Adrenal gland (tissue), 12 donors: ENCODE measurements around the gene ZDHHC18. TPM values are rescaled to one million over a fixed set of nuclear protein-coding genes. Genes with fewer than 3 reads are reported as not detected.
A peak's percentile ranks its signal among the peaks of the same experiment; 100 is the strongest.

Experiments used
- DNase-seq, 7 donors: peaks; one replicate each; pipeline ENCODE4 v3.0.0-alpha.2; 2019 to 2020
- H3K27ac ChIP-seq, 5 donors: fragments of 200-600 bp; sonication (generic) in 4 of 5; 1 replicate in 3 of 5; 2 replicates in 2 of 5; pipeline versions ENCODE4 v1.5.1 to v1.8.0; 2016 to 2020; ENCODE audit warnings: mild to moderate bottlenecking in 1 of 5
- H3K27me3 ChIP-seq: fragments of 200-600 bp; 2 replicates; pipeline ENCODE4 v1.8.0; 2021
- H3K36me3 ChIP-seq, 2 donors: fragments of 200-600 bp; replicated peaks in 1 of 2; 1 replicate in 1 of 2; 2 replicates in 1 of 2; pipeline versions ENCODE4 v1.5.1 to v1.8.0; 2018 to 2022
- H3K4me1 ChIP-seq, 2 donors: fragments of 200-600 bp; replicated peaks in 1 of 2; 1 replicate in 1 of 2; 2 replicates in 1 of 2; pipeline versions ENCODE4 v1.5.1 to v1.8.0; 2018 to 2021
- H3K4me3 ChIP-seq, 4 donors: fragments of 200-600 bp; sonication (generic) in 3 of 4; one replicate each; pipeline ENCODE4 v1.5.1; 2016 to 2018
- H3K9me3 ChIP-seq, 3 donors: fragments of 200-600 bp; sonication (generic) in 1 of 3; replicated peaks in 1 of 3; 1 replicate in 2 of 3; 2 replicates in 1 of 3; pipeline versions ENCODE4 v1.5.1 to v1.8.0; 2016 to 2021
- CTCF ChIP-seq, 6 experiments: fragments of 450-650 bp in 4 of 6; fragments of 200-600 bp in 2 of 6; sonication (generic) in 1 of 6; IDR thresholded peaks; 1 replicate in 5 of 6; 2 replicates in 1 of 6; pipeline versions ENCODE4 v1.5.1 to v1.8.0; 2016 to 2021; ENCODE audit warnings: antibody characterized with exemption in 6 of 6, mild to moderate bottlenecking in 2 of 6, moderate library complexity in 1 of 6
- POLR2A ChIP-seq, 2 donors: fragments of 450-650 bp; IDR thresholded peaks; one replicate each; pipeline ENCODE4 v1.6.1; 2017; ENCODE audit warnings: antibody characterized with exemption in 2 of 2, mild to moderate bottlenecking in 2 of 2, moderate library complexity in 1 of 2
- WGBS, 4 donors: extraction: QIAGEN DNeasy Blood & Tissue Kit in 2 of 4; methylation state at CpG; one replicate each; pipeline versions ENCODE4 v1.1.5 to v1.1.7; 2013 to 2017; 5-methylcytosine and 5-hydroxymethylcytosine counted together
- intact Hi-C, 2 donors: fragments of 100-400 bp; cut with DNase I; formaldehyde crosslinking; loops; one replicate each; pipeline versions ENCODE4 v1.14.1 to v1.15.0; 2022 to 2023
- polyA plus RNA-seq, 3 donors: library from polyadenylated mRNA; stranded (reverse); fragments of 200-250 nt in 2 of 3; fragments of 350-450 nt in 1 of 3; fragmentation: Illumina TruSeq in 1 of 3; extraction: RNeasy Lipid Tissue Mini Kit (QIAGEN cat#74804) in 1 of 3; gene quantifications; one replicate each; pipeline ENCODE4 v1.2.3, GENCODE V29; 2013 to 2014
- small RNA-seq, 2 donors: library from RNA; depleted of rRNA; stranded (forward); fragments of <200 nt; gene quantifications; one replicate each; pipeline ENCODE3, GENCODE V24; 2016
- total RNA-seq, 9 donors: library from RNA; depleted of rRNA in 4 of 9; stranded (reverse); fragments of >200 nt in 4 of 9; fragments of 120-200 nt in 1 of 9; fragmentation: NEBNext Ultra II Directional in 1 of 9; extraction: Animal tissue kit (Norgen Biotek cat#: 25700) in 1 of 9; gene quantifications; one replicate each; pipeline versions ENCODE4 v1.1.0 to v1.2.4, GENCODE V29; 2013 to 2023
- donor health status: healthy with polysubstance abuse.
- donor health status: Bipolar disorder and iron deficiency.
- donor health status: DM: yes; HTN: yes; CAD: no.
- donor health status: DM: no; HTN: no; CAD: no.
- donor health status: DM: no; HTN: no; CAD: no.
- donor health status: DM: yes; HTN: yes; CAD: no.

Gene ZDHHC18
- total and polyA plus RNA-seq, 12 donors: 4.9 to 16.5 (median 10.0) TPM

- TF ChIP-seq POLR2A (IDR thresholded peaks at IDR 0.05) (no peak), CTCF (IDR thresholded peaks at IDR 0.05) (no peak)
- intact Hi-C loops: no loop called here
- peaks cover 10 to 20% of the 10 kb centered on the region in 2 donors for H3K4me1 ChIP-seq
- H3K27ac ChIP-seq: no peak overlapping the region
- WGBS, 4 donors: 85 to 93% (median 90%) methylated on average over 8 to 9 of the region's 9 CpGs
- H3K9me3 ChIP-seq: no peaks in the 10 kb centered on the region
- H3K4me3 ChIP-seq: no peak overlapping the region
- no peak for DNase-seq
- H3K36me3 ChIP-seq: peaks cover 0 to 58% of the 10 kb centered on the region in 2 donors
- no peaks in the 10 kb centered on the region for H3K27me3 ChIP-seq
Observed at GRCh38 chr1:26897351-26897750, 70.9 kb downstream of the ZDHHC18 start.

DNA sequence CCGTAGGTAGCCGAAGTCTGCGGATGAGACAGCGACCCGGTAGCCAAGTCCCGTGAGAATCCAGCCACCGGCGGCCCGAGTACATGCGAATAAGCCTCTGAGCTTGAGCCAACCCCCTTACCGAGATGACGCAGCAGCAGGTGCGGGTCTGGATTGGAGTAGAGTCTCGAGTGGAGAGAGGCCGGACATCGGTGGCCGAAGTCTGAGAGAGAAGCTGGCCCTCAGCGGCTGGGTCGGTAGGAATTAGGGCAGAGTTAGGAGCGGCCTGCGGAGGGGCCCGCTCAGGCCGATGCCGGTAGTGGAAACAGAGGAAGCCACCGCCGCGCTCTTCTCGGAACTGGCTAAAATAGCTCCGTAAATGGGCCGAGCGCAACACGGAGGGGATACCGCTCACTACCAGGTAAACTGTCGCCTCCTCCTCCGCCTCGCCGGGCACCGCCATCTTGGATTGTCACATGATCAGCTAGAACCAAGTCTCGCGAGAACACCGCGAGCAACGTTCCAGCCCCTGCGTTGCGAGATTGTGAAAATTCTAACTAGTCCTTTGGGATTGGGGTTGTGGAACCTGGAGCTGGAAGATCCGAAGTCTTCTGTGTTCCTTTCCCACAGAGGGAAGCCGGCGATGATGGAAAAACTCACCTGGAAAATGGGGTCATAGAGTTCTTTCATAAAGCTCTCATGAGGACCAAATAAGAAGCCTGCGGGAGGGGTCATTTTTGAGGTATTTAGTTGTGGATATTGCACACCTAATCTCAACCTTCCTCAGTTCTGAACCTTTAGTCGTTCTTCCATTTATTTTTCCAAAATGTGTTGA, 73.7 kb downstream of the ZDHHC18 start, which contains the start of gene GPATCH3:
TSS of gene GPATCH3 (minus strand) at position 467 of the 814 bp plus-strand sequence. CDS start at position 442, 25 bp downstream.
- WGBS, 4 donors: 0 to 2% (median 0%) methylated on average over 33 to 50 of the region's 50 CpGs

GRCh38 chr1:26900815-26901511, 74.5 kb downstream of the ZDHHC18 start:
- TF ChIP-seq POLR2A (IDR thresholded peaks at IDR 0.05) (no peak), CTCF (IDR thresholded peaks at IDR 0.05) (no peak)
- DNase-seq: no peak
- peak overlapping the region in 3 of 5 donors; percentile 78 to 91 (median 89) for H3K27ac ChIP-seq

More for the DNA sequence above, 73.7 kb downstream of the ZDHHC18 start, which contains the start of gene GPATCH3:
- no peaks in the 10 kb centered on the region for H3K27me3 ChIP-seq
- peaks cover 10 to 20% of the 10 kb centered on the region in 2 donors for H3K4me1 ChIP-seq
- peak; percentile 92 to 98 (median 94) for DNase-seq
- intact Hi-C loops: no loop called here
- peak within 1 kb of the TSS; percentile 62 to 91 (median 80) for H3K27ac ChIP-seq
- no peaks in the 10 kb centered on the region for H3K9me3 ChIP-seq
- peak within 1 kb of the TSS; percentile 58 to 95 (median 72) for H3K4me3 ChIP-seq
- TF ChIP-seq POLR2A (IDR thresholded peaks at IDR 0.05) (peak; percentile 58 to 83), CTCF (IDR thresholded peaks at IDR 0.05) (no peak)
- peaks cover 0 to 32% of the 10 kb centered on the region in 2 donors for H3K36me3 ChIP-seq

More at GRCh38 chr1:26900815-26901511, 74.5 kb downstream of the ZDHHC18 start:
- Histone ChIP-seq H3K4me1 (peaks cover 10 to 20% of the 10 kb centered on the region in 2 donors), H3K36me3 (peaks cover 0 to 24% of the 10 kb centered on the region in 2 donors), H3K27me3 (no peaks in the 10 kb centered on the region), H3K4me3 (peak overlapping the region in 3 of 4 donors; percentile 66 to 95 (median 78)), H3K9me3 (no peaks in the 10 kb centered on the region)
- intact Hi-C loops: no loop called here
- 64 to 71% (median 67%) methylated on average over 15 to 18 of the region's 18 CpGs for WGBS, 4 donors

Small RNA genes within 50 kb of the gene (small RNA-seq; reads per million reads assigned to genes)
- 0 reads per million in 2 donors for gene RN7SL165P

Other genes starting within 250 kb of the ZDHHC18 start
- 10 to 100 TPM; 28.6 to 90.3 (median 55.6) TPM for gene ARID1A, start 130.7 kb upstream of the ZDHHC18 start, total RNA-seq
- gene ARID1A, start 130.7 kb upstream of the ZDHHC18 start, polyA plus RNA-seq: 10 to 100 TPM; 11.3 to 33.7 (median 24.5) TPM
- gene PIGV, start 38.7 kb upstream of the ZDHHC18 start, total RNA-seq: 10 to 100 TPM; 11.8 to 43.1 (median 34.1) TPM
- gene PIGV, start 38.7 kb upstream of the ZDHHC18 start, polyA plus RNA-seq: 10 to 100 TPM in 1 of 3 donors, 1 to 10 TPM in 2; 6.7 to 18.7 (median 8.5) TPM
- under 1 TPM in 5 of 9 donors, not detected in 4; 0.06 to 0.43 (median 0.39) TPM for gene SFN, start 36.5 kb downstream of the ZDHHC18 start, total RNA-seq
- gene SFN, start 36.5 kb downstream of the ZDHHC18 start, polyA plus RNA-seq: 1 to 10 TPM in 1 of 3 donors, under 1 TPM in 2; 0.33 to 1.1 (median 0.56) TPM
- 10 to 100 TPM; 17.2 to 50.7 (median 28.4) TPM for gene GPN2, start 63.6 kb downstream of the ZDHHC18 start, total RNA-seq
- 10 to 100 TPM; 17.4 to 35.0 (median 19.1) TPM for gene GPN2, start 63.6 kb downstream of the ZDHHC18 start, polyA plus RNA-seq
- 10 to 100 TPM; 10.8 to 22.2 (median 15.5) TPM for gene GPATCH3, start 73.8 kb downstream of the ZDHHC18 start, total RNA-seq
- 10 to 100 TPM in 2 of 3 donors, 1 to 10 TPM in 1; 9.2 to 36.7 (median 22.1) TPM for gene GPATCH3, start 73.8 kb downstream of the ZDHHC18 start, polyA plus RNA-seq
- 10 to 100 TPM in 7 of 9 donors, 1 to 10 TPM in 2; 7.1 to 62.7 (median 14.7) TPM for gene NR0B2, start 87.3 kb downstream of the ZDHHC18 start, total RNA-seq
- gene NR0B2, start 87.3 kb downstream of the ZDHHC18 start, polyA plus RNA-seq: 1 to 10 TPM; 7.6 to 8.3 (median 8.0) TPM
- gene NUDC, start 95.1 kb downstream of the ZDHHC18 start, total RNA-seq: 100 to 1,000 TPM in 4 of 9 donors, 10 to 100 TPM in 5; 63.3 to 232 (median 98.6) TPM
- 100 to 1,000 TPM in 1 of 3 donors, 10 to 100 TPM in 2; 66.6 to 257 (median 88.1) TPM for gene NUDC, start 95.1 kb downstream of the ZDHHC18 start, polyA plus RNA-seq
- gene KDF1, start 133.8 kb downstream of the ZDHHC18 start, total RNA-seq: 1 to 10 TPM in 7 of 9 donors, under 1 TPM in 2; 0.53 to 4.0 (median 1.4) TPM
- gene KDF1, start 133.8 kb downstream of the ZDHHC18 start, polyA plus RNA-seq: under 1 TPM; 0.15 to 0.56 (median 0.54) TPM
- 10 to 100 TPM in 3 of 9 donors, 1 to 10 TPM in 6; 1.4 to 27.8 (median 6.2) TPM for gene TRNP1, start 167.0 kb downstream of the ZDHHC18 start, total RNA-seq
- 10 to 100 TPM in 1 of 3 donors, 1 to 10 TPM in 2; 4.6 to 11.1 (median 9.0) TPM for gene TRNP1, start 167.0 kb downstream of the ZDHHC18 start, polyA plus RNA-seq
- 1 to 10 TPM in 4 of 9 donors, under 1 TPM in 5; 0.17 to 7.1 (median 0.95) TPM for gene TENT5B, start 186.2 kb downstream of the ZDHHC18 start, total RNA-seq
- 1 to 10 TPM in 2 of 3 donors, under 1 TPM in 1; 0.51 to 2.8 (median 1.2) TPM for gene TENT5B, start 186.2 kb downstream of the ZDHHC18 start, polyA plus RNA-seq